LNCaP clone FGC (cell line): Measurements from ENCODE around the gene MRPS27.
"Not testable (repeated sequence)": the region's sequence is repeated elsewhere in the genome, so short reads cannot be mapped to it uniquely, and the experiment has no call there.

Source experiments
- DNase-seq: peaks from one replicate; pipeline ENCODE4 v3.0.0-alpha.2; 2011; ENCODE audit warnings: low read depth
- H3K4me3 ChIP-seq: 2 replicates; pipeline ENCODE4 v1.5.1; 2011; ENCODE audit warnings: mild to moderate bottlenecking, low read depth, low read length, control low read depth
- CTCF ChIP-seq: IDR thresholded peaks from 2 replicates; pipeline ENCODE4 v1.5.1; 2012; ENCODE audit warnings: mild to moderate bottlenecking; ENCODE audit not compliant: control insufficient read depth, insufficient read depth; ENCODE audit errors: extremely low read depth

Gene MRPS27

GRCh38 chr5:72326306-72326649 lies 6.2 kb upstream of the MRPS27 start:
- H3K4me3 ChIP-seq, result no peak overlapping the region
- no peak for TF ChIP-seq CTCF
- no peak for DNase-seq

- no peak overlapping the region for H3K4me3 ChIP-seq
- no peak for TF ChIP-seq CTCF
Measured at GRCh38 chr5:72325566-72326305, 5.7 kb upstream of the MRPS27 start.

GRCh38 chr5:72324189-72324825 lies 4.3 kb upstream of the MRPS27 start:
- H3K4me3 ChIP-seq, result no peak overlapping the region
- no peak for TF ChIP-seq CTCF
- DNase-seq, result no peak

More at GRCh38 chr5:72325566-72326305, 5.7 kb upstream of the MRPS27 start:
- DNase-seq, result no peak

- DNase-seq, result not testable (repeated sequence)
- peak overlapping the region; percentile 81 for H3K4me3 ChIP-seq
Measured at GRCh38 chr5:72319435-72319975, 535 bp downstream of the MRPS27 start.

- 0 out of 2 replicates have a peak, but pooled peaks have one; percentile 10 for TF ChIP-seq CTCF
- DNase-seq, result peak; percentile 68
- H3K4me3 ChIP-seq, result no peak overlapping the region
Measured at GRCh38 chr5:72314571-72315172, 5.4 kb downstream of the MRPS27 start.

- H3K4me3 ChIP-seq, result no peak overlapping the region
- TF ChIP-seq CTCF, result no peak
- DNase-seq, result no peak
Measured at GRCh38 chr5:72313141-72313540, 6.9 kb downstream of the MRPS27 start.

GRCh38 chr5:72308853-72309191 lies 11.2 kb downstream of the MRPS27 start:
- no peak for DNase-seq
- H3K4me3 ChIP-seq, result no peak overlapping the region
- no peak for TF ChIP-seq CTCF
